Stimulated activated CD8-positive, alpha-beta memory T cell treated with anti-CD3 and anti-CD28 coated beads, Interleukin-7, amount 100 ng/mL, for 1 hour (primary cell): ENCODE measurements around the gene TTBK2.
"Not testable (repeated sequence)": the region's sequence is repeated elsewhere in the genome, so short reads cannot be mapped to it uniquely, and the experiment has no call there.

ENCODE experiments used
- DNase-seq, 2 donors: peaks; one replicate each; pipeline ENCODE4 v3.0.0-alpha.2; 2020; ENCODE audit warnings: low read depth in 2 of 2

Gene TTBK2

DNA sequence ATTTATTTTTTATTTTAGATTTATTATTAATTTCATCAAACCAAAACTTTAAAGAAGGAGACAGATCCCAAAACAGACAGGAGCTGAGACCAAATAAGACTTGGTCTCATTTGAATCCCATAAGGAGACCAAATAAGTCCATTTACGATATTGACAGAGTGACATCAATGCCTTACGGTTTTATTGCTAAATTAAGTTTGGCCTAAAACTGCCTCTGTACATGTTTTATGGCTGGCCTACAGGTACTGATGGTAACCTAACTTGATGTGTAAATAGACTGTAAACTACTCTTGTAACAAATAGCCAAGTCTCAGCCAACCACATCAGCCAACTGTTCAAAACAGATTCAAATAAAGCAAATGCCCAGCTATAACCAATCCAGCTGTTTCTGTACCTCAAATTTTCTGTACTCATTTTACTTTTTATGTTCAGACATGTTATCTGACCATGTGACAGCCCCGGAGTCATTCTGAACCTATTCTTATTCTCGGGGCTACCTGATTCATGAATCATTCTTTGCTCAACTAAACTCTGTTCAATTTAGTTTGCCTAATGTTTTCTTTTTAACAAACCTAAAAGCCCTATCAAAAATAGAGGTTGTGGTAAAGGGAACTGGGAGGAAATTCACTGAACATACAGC, 94.2 kb downstream of the TTBK2 start:
- DNase-seq, result no peak

DNA sequence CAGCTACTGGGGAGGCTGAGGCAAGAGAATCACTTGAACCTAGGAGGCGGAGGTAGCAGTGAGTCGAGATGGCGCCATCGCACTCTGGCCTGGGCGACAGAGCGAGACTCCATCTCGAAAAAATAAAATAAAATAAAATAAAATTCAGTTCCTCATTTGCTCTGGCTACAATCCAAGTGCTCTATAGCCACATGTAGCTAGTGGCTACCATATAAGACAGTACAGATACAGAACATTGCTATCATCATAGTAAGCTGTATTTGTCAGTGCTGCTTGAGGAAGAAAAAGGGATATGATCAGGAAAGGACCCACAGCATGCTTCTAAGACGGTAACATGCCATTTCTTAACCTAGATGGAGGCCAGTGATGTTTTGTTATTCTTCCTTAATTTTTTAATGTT, 95.0 kb downstream of the TTBK2 start:
- no peak for DNase-seq

DNA sequence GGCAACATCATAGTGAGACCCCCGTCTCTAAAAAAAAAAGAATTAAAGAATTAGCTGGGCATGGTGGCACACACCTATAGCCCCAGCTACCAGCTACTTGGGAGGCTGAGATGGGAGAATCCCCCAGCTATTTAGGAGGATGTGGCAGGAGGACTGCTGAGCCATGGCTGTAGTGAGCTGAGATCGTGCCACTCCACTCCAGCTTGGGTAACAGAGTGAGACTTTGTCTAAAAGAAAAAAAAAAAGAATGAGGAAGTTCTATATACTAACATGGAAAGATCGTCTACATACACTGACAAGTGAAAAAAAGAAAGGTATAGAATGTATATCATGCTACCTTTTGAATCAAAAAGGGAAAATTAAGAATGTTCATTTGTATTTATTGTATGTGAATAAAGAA, 99.8 kb downstream of the TTBK2 start:
- no peak for DNase-seq

DNA sequence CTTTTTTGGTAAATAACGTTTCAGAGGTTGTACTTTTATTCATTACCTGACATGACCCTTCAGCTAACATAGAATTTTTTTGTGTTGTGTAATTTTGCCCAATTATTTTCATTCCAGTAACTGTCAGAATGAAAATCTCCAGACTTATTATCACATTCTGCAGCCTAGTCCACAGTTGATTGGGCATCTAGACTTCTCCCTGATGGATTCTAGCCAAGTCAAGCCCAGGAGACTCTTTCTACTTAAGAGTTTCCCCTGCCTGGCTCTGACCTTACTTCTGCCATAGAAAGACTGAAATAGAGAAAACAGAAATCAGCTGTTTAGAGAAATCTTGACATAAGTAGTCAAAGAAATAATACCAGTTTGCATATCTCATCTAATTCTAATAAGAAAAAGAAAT, 100.8 kb downstream of the TTBK2 start:
- no peak for DNase-seq

DNA sequence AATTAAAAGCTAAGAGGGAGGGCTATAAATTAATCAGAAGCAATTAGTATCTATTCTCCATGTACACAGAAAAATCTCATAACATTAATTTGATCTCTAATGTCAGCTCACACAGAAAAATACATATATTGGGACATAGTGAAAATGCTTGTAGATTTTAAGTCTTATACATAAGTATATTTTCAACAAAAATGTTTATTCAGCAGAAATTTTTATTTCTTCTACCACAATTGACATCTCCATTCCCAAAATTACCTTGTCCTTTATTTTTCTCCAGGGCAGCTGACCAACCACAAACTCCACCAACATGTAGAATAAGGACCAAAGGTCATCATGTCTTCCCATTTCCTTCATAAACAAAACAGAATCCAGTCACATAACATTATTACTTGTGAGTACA, 109.1 kb downstream of the TTBK2 start:
- no peak for DNase-seq

DNA sequence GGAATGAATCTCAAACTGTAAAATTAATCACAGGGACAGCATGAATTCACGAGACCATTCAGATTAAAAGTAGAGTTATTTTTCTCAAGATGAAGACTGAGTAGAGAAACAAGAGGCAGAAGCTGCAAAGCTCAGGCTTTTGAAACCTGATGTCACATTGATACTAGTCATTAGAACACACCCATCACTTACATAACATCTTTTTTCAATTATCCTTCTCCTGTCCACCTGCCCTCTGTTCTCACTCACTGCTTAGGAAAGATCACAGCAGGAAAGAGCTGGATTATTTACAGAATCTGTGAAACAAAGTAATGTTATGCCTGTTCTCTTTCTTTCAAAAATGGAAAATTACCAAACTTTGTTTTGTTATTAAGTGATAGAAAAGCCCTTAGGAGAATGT, 111.7 kb downstream of the TTBK2 start:
- DNase-seq, result no peak

DNA sequence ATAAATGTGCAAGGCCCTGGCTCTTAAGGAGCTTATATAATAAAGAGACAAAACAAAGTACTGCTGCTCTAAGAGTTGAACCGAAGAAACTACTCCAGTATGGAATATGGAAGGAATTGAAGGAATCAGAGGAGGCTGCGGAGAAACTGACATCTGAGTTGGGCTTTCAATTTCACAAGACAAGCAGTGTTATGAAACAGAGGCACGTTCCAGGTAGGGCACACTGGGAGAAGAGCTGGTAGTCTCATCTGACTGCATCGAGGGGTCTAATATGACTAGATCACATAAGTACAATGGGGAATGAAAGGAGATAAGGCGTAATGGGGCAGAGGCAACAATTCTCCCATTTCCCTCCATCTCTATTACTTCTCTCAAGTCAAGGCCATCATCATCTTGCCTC, 115.3 kb downstream of the TTBK2 start:
- no peak for DNase-seq

GRCh38 chr15:42804739-42805138, 115.8 kb downstream of the TTBK2 start:
- no peak for DNase-seq

DNA sequence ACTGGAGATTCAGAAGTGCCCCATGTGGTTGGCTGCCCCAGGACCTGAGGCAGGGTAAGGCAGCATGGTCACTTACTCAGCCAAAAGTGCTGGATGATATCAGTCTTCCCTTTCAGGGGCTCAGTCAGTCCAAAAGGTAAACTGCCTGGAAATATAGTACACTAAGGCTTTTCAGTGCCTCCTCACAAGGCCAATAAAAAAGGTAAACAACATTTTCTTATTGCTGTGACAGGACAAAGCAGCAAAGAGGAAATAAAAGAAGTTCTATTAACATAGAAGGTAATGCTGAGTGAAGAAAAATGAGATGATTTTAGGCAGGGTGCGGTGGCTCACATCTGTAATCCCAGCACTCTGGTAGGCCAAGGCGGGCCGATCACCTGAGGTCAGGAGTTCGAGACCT, 117.1 kb downstream of the TTBK2 start:
- no peak for DNase-seq

DNA sequence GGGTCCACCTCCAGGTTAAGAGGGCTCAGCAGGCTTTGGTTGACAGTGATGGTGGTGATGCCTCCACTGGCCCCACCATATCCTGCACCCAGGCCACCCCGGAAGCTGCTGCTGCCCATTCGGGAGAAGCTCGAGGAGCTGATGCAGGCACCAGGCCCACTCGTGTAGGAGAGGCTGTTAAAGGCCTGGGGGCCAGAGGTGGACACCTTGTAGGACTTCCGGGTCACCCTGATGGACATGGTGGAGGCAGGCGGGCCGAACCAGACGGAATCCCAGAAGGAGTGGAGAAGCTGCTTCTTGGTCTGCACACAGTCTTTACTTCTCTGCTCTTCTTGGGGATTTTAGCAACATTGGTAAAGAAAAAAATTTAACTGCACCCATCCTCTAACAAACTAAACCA, 118.4 kb downstream of the TTBK2 start:
- DNase-seq, result no peak

DNA sequence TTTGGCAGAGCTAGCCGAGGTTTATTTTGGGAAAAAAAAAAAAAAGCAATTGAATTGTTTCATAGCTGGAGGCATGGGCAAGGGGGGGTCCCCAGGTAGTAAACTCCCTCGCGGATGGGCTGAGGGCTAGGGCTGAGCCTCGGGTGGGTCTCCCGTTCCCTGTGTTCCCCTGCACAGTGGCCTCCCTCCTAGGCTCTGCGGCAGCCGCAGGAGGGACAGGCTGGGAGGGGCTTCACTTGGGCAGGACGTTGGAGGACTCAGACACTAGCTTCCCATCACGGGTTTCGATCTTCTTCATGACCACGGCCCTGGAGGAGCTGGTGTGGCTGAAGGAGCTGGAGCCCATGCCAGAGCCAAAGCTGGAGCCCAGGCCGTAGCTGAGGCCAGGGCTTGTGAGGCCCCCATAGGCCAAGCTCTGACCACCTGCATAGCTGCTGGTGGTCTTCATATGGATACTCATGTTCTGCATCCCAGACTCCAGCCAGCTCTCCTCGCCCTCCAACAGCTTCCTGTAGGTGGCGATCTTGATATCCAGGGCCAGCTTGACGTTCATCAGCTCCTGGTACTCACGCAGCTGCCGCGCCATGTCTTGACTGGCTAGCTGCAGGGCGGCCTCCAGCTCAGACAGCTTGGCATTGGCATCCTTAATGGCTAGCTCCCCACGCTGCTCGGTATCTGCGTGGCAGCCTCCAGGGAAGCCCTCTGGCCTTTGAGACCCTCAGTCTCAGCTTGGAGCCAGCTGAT, 119.7 kb downstream of the TTBK2 start:
- DNase-seq, result no peak

GRCh38 chr15:42798802-42799201, 121.8 kb downstream of the TTBK2 start:
- no peak for DNase-seq

DNA sequence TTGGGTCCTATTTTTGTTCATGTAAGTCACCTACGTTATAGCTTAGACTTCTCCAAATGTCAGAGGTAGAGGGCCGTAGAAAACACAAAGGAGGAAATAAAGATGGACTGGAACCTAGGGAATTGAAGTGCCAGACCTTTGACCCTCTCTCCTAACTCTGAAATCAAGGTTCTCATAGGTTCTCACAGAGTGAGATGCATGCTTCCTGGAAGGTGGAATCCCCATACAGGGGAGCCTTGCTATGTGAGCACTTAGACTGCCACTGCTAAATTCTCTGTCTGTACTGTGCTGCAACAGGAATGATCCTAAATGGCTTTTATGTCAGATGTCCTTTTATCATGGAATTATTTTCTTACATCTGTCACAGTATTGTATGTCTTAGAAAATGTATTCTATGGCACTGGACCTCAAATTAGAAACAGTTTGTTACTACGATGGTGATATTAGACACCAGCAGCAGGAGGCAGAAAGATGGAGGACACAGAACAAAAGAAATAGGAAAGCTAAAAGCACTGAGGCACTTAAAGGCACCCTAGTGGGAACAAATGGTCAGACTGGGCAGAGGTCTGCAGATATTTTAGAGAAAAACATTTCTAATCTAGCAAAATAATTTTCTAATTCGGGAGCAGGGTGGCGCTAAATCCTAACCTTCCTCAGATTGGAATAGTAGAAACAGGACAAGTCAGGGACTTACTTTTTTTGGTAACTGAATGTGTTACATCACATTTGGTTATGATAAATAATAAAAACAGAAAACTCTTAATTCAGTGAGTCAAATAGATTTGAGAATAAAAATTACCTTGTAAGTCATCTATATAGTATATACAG, 123.4 kb downstream of the TTBK2 start:
- no peak for DNase-seq

- DNase-seq, result no peak
Measured at GRCh38 chr15:42788725-42789124, 131.9 kb downstream of the TTBK2 start.

DNA sequence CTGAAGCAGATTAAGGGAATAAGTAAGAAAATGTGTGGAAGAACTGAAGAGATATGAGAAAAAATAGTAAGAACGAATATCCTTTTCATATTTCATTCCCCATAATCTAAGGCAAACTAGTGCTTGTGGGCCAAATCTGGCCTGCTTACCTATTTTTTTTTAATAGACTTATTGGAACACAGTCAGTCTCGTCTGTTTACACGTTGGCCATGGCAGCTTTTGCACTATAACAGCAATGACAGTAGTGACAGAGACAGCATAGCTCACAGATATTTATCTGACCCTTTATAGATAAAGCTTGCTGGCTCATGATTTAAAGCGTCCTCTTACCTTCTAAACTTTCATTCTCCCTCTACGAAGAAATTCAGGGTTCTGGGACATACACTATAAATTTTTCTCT, 133.6 kb downstream of the TTBK2 start:
- DNase-seq, result no peak

- no peak for DNase-seq
Measured at GRCh38 chr15:42785569-42785968, 135.0 kb downstream of the TTBK2 start.

DNA sequence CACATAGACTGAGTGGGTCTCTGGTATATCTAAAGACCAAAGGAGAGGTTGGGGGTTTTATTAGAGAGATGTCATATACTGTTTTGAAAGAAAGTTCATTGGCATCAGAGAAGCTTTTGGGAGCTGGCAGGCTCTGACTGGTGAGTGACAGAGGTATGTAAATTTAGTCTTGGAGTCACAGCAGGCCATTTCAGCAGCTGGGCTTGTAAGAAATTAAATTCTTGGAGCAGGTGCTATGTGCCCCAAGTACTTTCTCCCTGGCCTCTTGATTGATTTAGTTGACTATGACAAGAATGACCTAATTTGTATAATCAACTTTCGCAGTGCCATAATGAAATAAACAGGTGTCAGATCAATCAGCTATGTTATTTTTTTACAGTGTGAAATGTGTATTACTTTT, 135.9 kb downstream of the TTBK2 start:
- DNase-seq, result no peak

- DNase-seq, result no peak
Measured at GRCh38 chr15:42782716-42783115, 137.9 kb downstream of the TTBK2 start.

GRCh38 chr15:42775416-42775815, 145.2 kb downstream of the TTBK2 start:
- no peak for DNase-seq

- DNase-seq, result no peak
Measured at GRCh38 chr15:42772901-42773300, 147.7 kb downstream of the TTBK2 start.

- no peak for DNase-seq
Measured at GRCh38 chr15:42772144-42772543, 148.4 kb downstream of the TTBK2 start.

DNA sequence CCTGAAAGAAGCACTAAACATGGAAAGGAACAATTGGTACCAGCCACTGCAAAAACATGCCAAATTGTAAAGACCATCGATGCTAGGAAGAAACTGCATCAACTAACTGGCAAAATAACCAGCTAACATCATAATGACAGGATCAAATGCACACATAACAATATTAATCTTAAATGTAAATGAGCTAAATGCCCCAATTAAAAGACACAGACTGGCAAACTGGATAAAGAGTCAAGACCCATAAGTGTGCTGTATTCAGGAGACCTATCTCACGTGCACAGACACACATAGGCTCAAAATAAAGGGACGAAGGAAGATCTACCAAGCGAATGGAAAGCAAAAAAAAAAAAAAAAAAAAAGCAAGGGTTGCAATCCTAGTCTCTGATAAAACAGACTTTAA, 154.5 kb downstream of the TTBK2 start:
- not testable (repeated sequence) for DNase-seq
